Nephron progenitor cell (in vitro differentiated cells): ENCODE data around the gene RUNDC3A.

Experiments
- DNase-seq: peaks from one replicate; pipeline ENCODE4 v3.0.0; 2021
- H3K27ac Mint-ChIP-seq: 2 replicates; pipeline ENCODE4 v1.8.0; 2021; ENCODE audit warnings: mild to moderate bottlenecking, moderate library complexity, mixed read lengths
- H3K27me3 Mint-ChIP-seq: 2 replicates; pipeline ENCODE4 v1.8.0; 2021; ENCODE audit warnings: mild to moderate bottlenecking, low read depth, mixed read lengths; ENCODE audit not compliant: poor library complexity
- H3K36me3 Mint-ChIP-seq: 2 replicates; pipeline ENCODE4 v1.8.0; 2021; ENCODE audit warnings: low read depth, mixed read lengths
- H3K4me1 Mint-ChIP-seq: 2 replicates; pipeline ENCODE4 v1.8.0; 2021; ENCODE audit warnings: mixed read lengths
- H3K4me3 Mint-ChIP-seq: 2 replicates; pipeline ENCODE4 v1.8.0; 2021; ENCODE audit warnings: mild to moderate bottlenecking, moderate library complexity, mixed read lengths
- H3K9me3 Mint-ChIP-seq: 2 replicates; pipeline ENCODE4 v1.8.0; 2021; ENCODE audit warnings: mild to moderate bottlenecking, moderate library complexity, mixed read lengths
- TF ChIP-seq, protein P1 (sequence below): fragments of 200-600 bp; sonication (generic); IDR thresholded peaks from 2 replicates; pipeline ENCODE4 v1.5.0; 2021; ENCODE audit warnings: antibody characterized with exemption

The RUNDC3A gene

DNA sequence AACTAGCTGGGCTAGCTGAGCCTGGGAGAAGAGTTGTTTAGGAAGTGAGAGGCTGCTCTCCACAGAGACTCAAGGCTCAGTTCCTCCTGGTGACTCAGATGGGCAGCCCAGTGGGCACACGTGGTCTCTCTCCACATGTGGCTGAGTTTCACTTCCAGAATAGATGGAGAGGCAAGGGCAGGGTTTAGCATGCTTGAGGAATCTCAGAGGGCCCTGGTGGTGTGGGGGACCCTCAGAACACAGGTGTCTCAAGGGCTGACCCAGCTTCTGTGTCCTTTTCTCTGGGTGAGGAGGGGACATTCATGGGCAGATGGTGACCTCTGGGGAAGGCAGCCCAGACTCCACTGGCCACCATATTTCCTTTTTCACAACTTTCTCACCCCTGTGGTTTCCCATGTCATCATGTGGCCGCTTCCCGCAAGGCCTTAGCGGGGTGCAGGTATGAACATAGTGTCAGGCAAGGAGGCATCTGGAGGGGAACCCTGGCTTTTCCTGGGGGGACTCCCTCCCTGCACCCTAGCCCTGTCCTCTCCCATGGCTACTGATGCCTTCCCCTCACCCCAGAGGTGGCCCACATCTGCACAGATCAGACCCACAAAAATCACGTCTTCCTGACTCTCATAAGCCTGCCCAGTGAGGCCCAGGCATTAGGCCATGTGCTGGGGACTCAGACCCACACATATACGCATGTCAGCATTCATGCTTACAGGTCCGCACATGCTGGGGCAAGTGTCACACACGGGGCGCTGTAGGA, 40.0 kb downstream of the RUNDC3A start:
- H3K36me3 Mint-ChIP-seq: peaks cover 5% of the 10 kb centered on the region
- H3K9me3 Mint-ChIP-seq: no peaks in the 10 kb centered on the region
- TF ChIP-seq, protein P1, sequence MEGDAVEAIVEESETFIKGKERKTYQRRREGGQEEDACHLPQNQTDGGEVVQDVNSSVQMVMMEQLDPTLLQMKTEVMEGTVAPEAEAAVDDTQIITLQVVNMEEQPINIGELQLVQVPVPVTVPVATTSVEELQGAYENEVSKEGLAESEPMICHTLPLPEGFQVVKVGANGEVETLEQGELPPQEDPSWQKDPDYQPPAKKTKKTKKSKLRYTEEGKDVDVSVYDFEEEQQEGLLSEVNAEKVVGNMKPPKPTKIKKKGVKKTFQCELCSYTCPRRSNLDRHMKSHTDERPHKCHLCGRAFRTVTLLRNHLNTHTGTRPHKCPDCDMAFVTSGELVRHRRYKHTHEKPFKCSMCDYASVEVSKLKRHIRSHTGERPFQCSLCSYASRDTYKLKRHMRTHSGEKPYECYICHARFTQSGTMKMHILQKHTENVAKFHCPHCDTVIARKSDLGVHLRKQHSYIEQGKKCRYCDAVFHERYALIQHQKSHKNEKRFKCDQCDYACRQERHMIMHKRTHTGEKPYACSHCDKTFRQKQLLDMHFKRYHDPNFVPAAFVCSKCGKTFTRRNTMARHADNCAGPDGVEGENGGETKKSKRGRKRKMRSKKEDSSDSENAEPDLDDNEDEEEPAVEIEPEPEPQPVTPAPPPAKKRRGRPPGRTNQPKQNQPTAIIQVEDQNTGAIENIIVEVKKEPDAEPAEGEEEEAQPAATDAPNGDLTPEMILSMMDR: no peak
- H3K4me1 Mint-ChIP-seq: peaks cover 32% of the 10 kb centered on the region
- peaks cover 14% of the 10 kb centered on the region for H3K27me3 Mint-ChIP-seq
- H3K4me3 Mint-ChIP-seq: no peak overlapping the region
- DNase-seq: no peak
- no peak overlapping the region for H3K27ac Mint-ChIP-seq

GRCh38 chr17:44348988-44349364, 40.6 kb downstream of the RUNDC3A start:
- peaks cover 5% of the 10 kb centered on the region for H3K36me3 Mint-ChIP-seq
- H3K4me3 Mint-ChIP-seq: no peak overlapping the region
- H3K27ac Mint-ChIP-seq: no peak overlapping the region

DNA sequence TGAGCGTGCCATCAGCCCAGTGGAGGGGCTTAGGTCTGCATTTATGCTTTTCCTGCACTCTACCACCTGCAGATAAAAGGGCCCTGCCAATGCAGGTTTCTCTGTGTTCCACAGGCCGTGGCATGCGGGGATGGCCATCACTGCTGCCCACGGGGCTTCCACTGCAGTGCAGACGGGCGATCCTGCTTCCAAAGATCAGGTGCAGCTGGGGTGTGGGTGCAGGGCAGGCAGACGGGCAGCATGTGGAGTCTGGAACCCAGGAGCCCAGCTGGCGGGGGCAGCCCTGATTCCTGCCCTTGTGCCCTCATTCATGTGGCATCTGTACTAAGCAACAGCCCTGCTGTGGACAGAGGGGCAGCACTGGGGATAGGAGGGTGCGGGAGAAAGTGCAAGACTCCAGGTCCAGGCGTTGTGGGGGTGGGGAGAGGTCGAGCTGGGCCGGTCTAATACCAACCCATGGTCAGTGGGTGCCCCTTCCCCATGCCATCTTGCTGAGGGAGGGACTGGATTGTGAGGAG, 41.2 kb downstream of the RUNDC3A start:
- Mint-ChIP-seq H3K9me3 (no peaks in the 10 kb centered on the region), H3K27me3 (peaks cover 7% of the 10 kb centered on the region), H3K4me1 (peaks cover 22% of the 10 kb centered on the region), H3K36me3 (peaks cover 5% of the 10 kb centered on the region), H3K4me3 (no peak overlapping the region), H3K27ac (no peak overlapping the region)
- TF ChIP-seq, protein P1: no peak
- DNase-seq: no peak

More at GRCh38 chr17:44348988-44349364, 40.6 kb downstream of the RUNDC3A start:
- DNase-seq: no peak
- TF ChIP-seq, protein P1: no peak
- peaks cover 9% of the 10 kb centered on the region for H3K27me3 Mint-ChIP-seq
- peaks cover 27% of the 10 kb centered on the region for H3K4me1 Mint-ChIP-seq
- H3K9me3 Mint-ChIP-seq: no peaks in the 10 kb centered on the region

GRCh38 chr17:44350733-44351226, 42.4 kb downstream of the RUNDC3A start:
- Mint-ChIP-seq H3K27me3 (peaks cover 7% of the 10 kb centered on the region), H3K9me3 (no peaks in the 10 kb centered on the region), H3K27ac (no peak overlapping the region), H3K4me3 (no peak overlapping the region), H3K4me1 (peaks cover 18% of the 10 kb centered on the region), H3K36me3 (peaks cover 5% of the 10 kb centered on the region)
- TF ChIP-seq, protein P1: peak; percentile 85
- DNase-seq: peak; percentile 84

DNA sequence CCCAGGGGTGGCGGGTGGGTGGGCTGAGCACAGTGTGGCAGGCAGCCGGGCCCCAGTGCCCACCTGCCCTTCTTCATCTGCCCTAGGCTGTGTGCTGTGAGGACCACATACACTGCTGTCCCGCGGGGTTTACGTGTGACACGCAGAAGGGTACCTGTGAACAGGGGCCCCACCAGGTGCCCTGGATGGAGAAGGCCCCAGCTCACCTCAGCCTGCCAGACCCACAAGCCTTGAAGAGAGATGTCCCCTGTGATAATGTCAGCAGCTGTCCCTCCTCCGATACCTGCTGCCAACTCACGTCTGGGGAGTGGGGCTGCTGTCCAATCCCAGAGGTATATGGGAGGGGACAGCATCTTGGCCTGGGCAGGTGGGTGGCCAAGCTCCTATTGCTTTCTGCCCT, 43.1 kb downstream of the RUNDC3A start:
- Mint-ChIP-seq H3K9me3 (no peaks in the 10 kb centered on the region), H3K27me3 (peaks cover 7% of the 10 kb centered on the region), H3K4me1 (peaks cover 13% of the 10 kb centered on the region), H3K27ac (no peak overlapping the region), H3K36me3 (peaks cover 5% of the 10 kb centered on the region), H3K4me3 (no peak overlapping the region)
- TF ChIP-seq, protein P1: no peak
- no peak for DNase-seq
